ENCODE measurements around the gene AMOTL2.

Gene AMOTL2

DNA sequence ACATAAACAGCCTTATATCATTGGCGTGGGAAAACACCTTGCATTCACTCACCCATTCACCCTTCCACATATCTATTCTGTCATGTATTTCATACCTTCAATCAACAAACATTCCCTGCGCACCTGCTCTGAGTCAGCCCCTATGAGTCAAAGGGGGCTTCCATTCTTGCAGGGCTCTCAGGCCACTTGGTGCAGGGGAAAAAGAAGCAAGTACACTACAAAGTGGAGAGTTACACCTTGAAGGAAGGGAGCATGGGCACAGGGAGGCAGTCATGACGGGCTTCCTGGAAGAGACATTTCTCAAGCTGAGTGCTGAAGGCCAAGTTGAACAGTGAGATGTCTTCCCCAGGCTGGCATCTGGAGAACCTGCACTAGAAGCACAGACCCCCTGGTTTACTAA lies 4.6 kb upstream of the AMOTL2 start:
- DNase-seq (ENCODE audit: low spot score) = no peak

GRCh38 chr3:134378384-134378783 lies 4.1 kb upstream of the AMOTL2 start:
- DNase-seq (ENCODE audit: low spot score) = peak; percentile 73

GRCh38 chr3:134377896-134378295 lies 3.6 kb upstream of the AMOTL2 start:
- DNase-seq (ENCODE audit: low spot score) = no peak

DNA sequence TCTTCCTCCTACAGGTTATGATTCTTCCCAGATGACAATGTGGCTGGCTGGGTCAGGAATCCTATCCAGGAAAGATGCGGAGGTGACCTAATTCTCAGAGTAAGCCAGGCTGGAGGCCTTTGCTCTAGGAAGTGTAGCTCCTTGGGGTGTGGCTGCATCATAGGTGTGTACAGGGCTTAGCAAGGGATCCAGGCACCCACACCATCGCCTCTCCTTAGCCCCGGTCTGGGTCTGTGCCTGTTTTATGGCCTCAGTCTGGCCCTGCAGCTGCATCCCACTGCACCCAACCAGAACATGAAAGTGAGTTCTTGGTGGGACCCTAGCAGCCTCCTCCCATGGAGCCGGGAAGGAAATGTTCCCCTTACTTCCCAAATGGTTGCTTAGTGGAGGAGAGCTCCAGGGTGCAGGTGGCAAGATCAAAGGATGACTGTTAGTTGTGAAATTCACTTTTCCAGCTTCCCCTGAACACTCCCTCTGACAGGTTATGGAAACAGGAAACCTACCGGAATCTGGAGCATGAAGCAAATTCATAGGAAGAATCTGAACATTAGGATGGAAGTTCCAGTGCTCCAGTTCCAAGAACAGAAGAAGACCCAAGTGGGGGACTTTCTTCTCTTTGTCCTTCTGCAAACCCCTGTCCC lies 2.7 kb upstream of the AMOTL2 start:
- no peak for DNase-seq (ENCODE audit: low spot score)

DNA sequence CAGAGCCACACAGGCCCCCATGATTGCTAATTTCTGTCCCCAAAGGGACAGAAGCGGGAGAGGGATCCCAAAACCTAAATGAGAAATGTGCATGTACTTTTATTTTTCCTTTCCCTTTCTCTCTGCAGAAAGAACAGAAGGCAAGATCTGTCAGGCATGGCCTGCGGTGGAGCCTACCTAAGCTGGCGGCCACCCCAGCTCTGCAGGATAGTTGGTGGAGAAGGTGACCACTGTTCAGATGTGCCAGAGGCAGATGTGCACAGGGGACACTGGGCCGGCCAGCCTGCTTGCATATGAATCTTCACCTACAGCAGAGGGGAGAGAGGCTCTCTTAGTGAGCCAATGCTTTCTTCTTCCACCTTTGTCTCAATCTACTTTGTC lies 2.1 kb upstream of the AMOTL2 start:
- no peak for DNase-seq (ENCODE audit: low spot score)

DNA sequence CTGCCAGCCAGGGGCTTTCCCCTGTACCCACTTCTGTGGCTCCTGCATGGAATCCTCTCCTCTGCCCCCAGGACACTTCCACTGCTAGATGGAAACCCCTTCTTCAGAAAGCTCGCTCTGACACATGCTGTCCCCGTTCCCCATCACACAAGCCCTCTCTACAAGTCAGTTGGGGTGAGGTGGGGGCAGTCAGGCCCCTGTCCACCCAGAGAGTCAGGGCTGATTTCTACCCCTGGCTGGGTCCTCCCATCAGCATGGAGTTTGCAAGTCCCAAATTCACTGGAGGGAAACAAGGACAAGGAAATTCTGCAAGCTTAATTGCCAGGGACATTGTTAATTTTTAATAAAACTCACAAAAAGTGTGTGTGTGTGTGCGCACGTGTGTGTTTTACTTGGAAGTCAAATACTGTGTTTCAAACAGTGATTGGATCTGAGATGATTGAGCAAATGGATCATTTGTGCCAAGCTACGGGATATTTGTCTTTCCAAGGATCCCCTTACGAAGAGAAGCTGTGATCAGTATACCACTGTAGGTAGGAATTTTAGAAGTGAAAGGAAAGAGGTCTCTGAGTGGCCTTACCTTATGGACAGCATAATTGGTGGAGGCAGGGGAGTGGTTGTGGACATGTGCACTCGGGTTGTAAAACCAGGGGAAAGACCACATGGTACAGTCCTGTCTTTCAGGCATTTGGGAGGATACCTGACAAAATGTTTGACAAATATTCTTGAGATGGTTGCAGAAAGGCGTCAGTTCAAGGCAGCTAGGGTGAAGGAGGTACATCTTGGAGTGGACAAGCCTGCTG lies 1.5 kb upstream of the AMOTL2 start:
- no peak for DNase-seq (ENCODE audit: low spot score)

DNA sequence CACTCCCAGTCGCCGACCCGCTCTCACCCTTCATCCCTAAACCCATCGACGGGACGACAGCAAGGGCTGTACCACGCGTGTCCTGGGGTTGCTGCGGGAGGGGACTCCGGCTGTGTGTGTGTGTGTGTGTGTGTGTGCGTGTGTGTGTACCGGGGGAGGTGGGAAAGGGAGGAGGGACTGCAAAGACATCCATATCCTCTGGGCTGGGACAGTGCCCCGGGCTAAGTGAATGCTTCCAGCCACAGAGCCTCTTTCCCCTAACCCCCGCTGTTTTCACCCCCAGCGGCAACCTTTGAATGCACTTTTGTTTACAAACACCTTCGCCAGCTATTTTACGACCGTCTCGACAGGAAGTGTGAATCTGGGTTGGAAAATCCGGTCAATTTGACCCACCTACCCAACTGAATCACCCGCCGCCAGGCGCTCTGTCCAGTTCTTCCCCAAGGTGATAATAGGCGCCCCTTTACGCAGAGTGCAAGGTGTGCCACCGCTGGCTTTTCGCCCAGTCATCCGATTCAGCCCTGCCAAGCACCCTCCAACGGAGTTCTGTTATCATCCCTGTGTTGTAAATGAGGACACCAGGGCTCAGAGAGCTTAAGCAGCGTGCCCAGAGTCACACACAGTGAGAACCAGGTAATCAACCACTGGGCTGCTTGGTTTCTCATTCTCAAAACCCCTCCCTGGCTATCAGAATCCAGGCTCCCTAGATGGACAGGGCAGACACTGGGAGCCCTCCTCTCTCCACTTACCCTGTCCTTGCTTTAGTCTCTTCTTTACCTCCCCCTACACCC lies 739 bp upstream of the AMOTL2 start:
- peak; percentile 75 for DNase-seq (ENCODE audit: low spot score)

DNA sequence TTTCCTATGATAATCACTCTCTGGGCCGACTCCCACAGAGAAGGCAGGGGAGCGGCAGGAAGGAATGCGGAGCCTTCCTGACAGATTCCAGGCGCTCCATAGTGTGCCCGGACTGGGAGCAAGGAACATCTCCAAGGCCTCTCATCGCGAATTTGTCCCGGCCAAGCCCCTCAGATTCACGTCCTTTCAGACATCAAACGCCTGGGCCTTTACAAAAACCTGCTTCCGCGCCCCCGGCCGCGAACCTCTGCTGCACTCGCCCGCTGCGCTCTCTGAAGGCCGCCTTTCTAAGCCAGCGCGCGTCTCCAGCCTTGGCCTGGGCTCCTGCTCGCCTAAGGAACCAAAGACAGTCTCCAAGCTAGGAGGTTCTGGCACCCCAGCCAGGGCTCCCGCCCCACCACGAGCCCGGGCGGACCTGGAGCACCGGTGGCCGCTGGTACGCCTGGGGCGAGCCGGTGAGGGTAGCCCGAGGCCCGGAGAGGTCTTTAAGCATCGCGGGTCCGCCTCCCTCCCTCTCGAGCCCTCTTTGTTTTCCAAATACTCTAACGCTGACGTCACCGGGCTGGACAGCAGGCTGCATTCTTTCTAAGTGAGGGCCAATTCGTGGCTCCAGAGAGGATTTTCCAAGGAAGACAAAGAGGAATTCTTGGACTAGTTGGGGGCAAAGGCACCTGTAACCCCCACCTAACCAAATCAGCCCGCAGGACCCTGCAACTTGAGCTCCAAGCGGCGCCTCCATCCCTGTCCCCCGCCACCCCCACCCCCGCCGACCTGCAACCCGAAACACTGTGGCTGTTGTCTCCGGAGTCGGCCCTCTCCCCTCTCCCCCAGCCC lies 759 bp downstream of the AMOTL2 start:
- DNase-seq (ENCODE audit: low spot score) = peak; percentile 89

DNA sequence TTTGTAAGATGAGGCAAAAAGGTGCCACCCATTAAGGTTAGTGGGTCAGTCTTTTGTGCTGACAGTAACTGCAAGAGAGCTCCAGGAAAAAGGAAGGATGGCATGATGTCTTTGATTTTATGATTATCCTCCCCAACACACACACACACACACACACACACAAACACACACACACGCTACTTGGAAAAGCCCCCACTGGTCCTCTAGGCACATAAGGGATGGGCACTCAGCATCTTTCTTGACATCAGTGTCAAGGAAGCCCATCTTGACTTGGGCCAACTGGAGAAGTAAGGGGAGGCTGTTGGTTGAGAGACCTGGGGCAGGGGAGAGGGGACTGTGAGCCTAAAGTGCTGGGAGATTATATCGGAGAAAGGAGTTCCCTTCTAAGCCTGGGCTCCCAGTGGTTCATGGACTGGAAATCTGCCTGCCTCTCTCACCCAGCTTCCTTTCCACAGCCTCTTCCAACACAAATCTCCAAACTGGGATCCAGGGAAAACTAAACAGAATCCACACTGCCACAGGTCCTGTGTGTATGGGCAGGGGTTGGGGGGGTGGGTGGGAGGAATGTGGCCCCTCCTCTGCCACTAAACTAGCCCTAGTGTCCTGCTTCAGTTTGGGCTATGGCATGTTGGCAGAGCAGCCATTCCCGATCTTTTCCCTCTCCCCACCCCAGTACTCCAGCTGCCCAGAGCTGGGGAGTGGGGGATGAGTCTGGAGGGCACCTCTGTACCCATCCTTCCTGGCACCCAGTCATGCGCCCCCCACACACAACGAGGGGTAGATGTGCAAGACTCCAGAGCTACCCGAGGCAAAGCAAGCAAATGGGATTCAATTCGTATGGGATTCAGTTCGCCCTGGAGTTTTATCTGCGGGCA lies 1.6 kb downstream of the AMOTL2 start:
- no peak for DNase-seq (ENCODE audit: low spot score)

GRCh38 chr3:134371542-134372324 lies 2.5 kb downstream of the AMOTL2 start:
- DNase-seq (ENCODE audit: low spot score) = no peak

DNA sequence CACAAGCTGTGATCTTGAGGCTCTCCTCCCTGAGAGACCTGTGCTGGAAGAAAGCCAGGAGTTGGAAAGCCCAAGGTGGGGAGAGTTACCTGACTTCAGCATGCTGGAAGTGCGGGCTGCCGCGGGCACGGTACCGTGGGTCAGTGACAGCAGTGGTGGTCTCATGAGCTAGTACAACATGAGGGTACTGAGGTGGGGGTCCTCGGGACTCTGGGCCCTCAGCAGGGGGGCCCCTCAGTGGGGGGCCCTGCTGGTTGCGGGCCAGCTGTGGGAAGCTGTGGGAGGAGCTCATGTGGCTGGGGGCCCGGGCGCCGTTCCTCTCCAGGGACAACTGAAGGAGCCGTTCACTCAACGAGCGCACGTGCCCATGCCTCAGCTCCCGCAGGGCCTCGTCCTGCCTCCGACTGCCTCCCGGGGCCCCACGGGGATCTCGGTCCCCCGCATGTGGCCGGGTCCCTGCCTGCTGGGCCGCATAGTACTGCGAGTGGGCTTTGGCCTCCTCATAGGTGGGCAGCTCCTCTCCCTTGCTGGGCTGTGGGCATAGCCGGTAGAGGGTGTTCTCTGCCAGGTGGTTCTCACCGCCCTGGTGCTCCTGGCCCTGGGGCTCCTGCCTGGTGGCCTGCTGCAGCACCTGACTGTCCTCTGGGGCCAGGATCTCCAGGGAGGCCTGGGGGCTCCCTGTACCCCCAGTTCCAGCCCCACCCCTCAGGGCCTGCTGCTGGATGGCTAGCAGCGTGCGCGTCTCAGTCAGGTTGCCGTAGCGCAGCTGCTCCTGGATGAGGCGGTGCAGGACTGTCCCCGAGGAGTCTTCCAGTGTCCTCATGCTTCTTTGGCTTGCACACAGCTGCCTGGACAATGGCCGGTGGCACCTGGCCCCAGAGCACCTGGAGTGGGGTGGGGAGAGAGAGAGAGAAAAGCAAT lies 3.4 kb downstream of the AMOTL2 start:
- DNase-seq (ENCODE audit: low spot score) = no peak

GRCh38 chr3:134369861-134370596 lies 4.2 kb downstream of the AMOTL2 start:
- no peak for DNase-seq (ENCODE audit: low spot score)

DNA sequence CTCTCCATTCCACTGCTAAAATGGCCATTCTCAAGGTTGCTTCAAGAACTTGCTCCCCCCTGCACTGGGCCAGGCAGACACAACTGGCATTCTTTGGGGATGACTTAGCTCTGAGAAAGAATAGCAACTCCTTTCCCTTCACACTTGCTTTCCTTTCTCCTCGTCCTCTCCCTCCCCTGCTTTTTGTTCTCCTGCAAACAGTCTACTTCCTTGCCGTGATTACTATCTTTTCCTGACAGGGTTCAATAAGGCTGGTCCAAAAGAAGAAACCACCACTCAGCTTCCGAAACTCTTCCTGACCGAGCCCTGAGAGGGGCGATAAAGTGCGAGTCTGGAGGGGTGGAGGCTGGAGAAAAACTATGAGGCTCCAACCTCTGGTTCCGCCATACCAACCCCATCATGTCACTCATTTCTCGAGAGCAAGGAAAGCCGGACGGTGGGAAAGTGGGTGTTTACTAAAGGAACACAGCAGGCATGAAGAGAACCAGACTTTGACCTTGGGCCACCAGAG lies 5.0 kb downstream of the AMOTL2 start:
- DNase-seq (ENCODE audit: low spot score) = no peak

DNA sequence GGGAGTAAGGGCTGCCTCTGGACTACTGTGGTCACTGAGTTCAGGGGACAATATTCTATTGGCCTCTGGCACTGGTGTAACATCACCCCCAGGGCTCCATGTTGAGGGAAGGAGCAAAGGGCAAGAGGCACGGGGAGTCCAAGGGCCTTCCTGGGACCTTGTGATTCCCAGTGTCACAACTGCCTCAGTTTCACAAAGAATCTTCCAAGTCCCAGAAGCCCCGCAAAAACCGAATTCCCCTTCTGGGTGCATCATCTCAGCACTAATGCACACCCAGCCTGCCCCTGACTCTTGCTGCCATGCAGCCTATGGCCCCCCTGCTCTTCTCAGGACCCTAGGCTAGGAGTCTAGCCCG lies 5.5 kb downstream of the AMOTL2 start:
- DNase-seq (ENCODE audit: low spot score) = no peak

GRCh38 chr3:134367869-134368750 lies 6.1 kb downstream of the AMOTL2 start:
- DNase-seq (ENCODE audit: low spot score) = no peak

DNA sequence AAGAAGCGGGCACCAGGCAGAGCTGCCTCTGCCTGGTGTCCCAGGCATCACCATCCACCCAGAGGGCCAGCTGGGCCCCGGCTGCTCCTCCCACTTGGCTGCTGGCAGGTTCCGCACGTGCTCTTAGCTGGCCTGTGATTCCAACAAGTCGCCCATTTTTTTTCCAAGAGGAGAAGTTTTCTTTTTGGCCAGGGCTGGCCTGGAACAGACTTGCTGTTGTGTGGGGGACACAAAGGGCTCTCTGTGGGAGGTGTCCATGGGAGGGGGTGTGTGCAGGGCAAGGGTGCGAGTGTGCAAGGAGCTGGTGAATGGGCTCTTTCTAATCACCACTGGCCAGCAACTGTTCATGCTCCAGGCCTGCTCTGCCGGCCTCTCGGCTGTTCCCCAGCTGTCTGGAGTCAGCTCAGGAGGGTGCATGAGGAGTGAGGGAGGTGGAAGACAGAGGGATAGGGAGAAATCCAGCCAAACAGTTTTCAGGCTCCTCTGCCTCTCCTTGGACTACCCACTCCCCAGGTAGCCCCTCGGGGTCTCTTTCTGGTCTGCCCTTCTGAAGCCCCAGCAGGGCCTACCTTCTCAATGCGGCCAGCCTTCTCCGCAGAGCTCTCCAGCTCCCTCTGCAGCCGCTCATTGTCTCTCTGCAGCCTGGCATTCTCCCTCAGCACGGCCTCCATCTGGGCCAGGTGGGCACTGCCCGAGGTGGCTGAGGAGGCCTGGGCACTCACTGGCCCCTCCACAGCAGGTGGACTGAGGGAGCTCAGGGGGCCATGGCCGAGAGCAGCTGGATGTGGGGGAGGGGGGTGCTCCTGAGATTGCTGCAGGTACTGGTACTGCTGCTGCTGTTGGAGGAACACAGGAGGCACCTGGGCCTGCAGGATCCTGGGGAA lies 7.1 kb downstream of the AMOTL2 start:
- DNase-seq (ENCODE audit: low spot score) = no peak
